Right ventricle myocardium superior (tissue), 1 donor: Measurements from ENCODE around the gene ZNF473. TPM values are rescaled to one million over a fixed set of nuclear protein-coding genes. Genes with fewer than 3 reads are reported as not detected.

Source experiments
- ATAC-seq: fragments of 200-7000 bp; cut with Tn5 transposase; one replicate; pipeline ENCODE4 v1.9.1; 2020; ENCODE audit warnings: mild to moderate bottlenecking; ENCODE audit not compliant: poor library complexity
- DNase-seq: peaks from one replicate; pipeline ENCODE4 v3.0.0-alpha.2; 2020
- intact Hi-C: fragments of 100-400 bp; cut with DNase I; formaldehyde crosslinking; loops from one replicate; pipeline ENCODE4 v1.11.2; 2022
- long read RNA-seq: library from polyadenylated mRNA; unstranded; transcript quantifications from one replicate; pipeline ENCODE4 v2.0.0, GENCODE V29; 2021
- total RNA-seq: library from RNA; stranded (reverse); fragmentation: NEBNext Ultra II Directional; extraction: Animal tissue kit (Norgen Biotek cat#: 25700); gene quantifications from one replicate; pipeline ENCODE4 v1.2.1, GENCODE V29; 2021
- donor health status: DM: no; HTN: yes; CAD: no; lungs with severe emphysema.

The ZNF473 gene
- total RNA-seq = 3.7 TPM
- long read RNA-seq, full-length matches to known transcripts = 8 of 10 reads
- long read RNA-seq, partial matches to known transcripts = 1 of 10 reads
- long read RNA-seq, other reads (novel, unspliced or antisense) = 1 of 10 reads

DNA sequence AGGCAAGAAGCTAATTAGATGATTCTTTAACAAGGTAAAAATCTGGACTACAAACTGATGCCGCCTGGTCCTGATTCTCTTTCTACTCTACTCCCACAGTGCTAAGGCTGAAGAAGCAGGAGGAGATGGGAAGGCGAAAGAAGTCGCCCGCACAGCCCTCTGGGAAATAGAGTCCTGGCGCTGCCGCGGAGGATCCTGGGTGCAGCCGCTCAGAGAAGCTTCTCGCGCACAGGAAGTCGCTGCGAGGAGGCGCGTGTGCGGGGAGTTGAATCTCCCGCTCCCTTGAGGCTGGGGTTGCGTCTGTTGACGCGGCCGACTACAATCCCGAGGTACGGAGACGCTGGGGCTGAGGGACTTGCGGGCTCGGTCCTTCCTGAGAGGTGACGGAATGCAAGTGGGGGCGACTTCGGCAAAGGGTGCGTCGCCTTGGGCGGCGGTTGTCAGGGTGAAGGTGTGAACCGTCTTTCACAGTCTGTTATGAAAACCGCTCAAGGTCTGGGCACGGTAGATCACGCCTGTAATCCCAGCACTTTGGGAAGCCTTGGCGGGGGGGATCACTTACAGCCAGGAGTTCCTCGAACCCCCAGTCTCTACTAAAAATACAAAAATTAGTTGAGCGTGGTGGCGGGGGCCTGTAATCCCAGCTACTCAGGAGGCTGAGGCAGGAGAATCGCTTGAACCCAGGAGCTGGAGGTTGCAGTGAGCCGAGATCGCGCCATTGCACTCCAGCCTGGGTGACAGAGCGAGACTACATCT, at the start of gene ZNF473:
TSS of gene ZNF473 (plus strand) at position 212 of the 756 bp plus-strand sequence. CDS start 5,078 bp downstream, outside the sequence.
- intact Hi-C loops = no loop called here
- ATAC-seq (peak; percentile 93), DNase-seq (peak; percentile 97)

GRCh38 chr19:49976496-49976895, 49.3 kb upstream of the ZNF473 start:
- ATAC-seq (no peak), DNase-seq (peak; percentile 10)
- intact Hi-C loops = no loop called here

DNA sequence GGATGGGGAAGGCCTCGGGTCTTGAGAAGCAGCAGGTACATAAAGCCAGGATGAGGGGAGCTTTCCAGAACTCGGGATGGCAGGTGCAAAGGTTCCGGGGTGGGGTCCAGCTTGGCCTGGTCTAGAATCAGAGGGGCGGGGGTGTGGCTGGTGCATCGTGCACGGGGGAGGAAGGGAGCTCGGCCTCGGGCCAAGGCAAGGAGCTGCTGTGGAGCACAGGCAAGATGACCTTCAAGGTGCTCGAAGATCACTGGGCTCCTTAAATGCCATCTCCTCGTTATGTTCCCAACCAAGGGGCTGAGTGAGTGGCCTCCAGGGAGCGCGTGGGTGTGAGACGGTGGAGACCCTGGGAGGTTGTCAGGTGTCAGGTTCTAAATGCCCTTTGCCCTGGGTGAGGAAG, 48.7 kb upstream of the ZNF473 start:
- ATAC-seq (no peak), DNase-seq (peak; percentile 16)
- intact Hi-C loops = no loop called here

DNA sequence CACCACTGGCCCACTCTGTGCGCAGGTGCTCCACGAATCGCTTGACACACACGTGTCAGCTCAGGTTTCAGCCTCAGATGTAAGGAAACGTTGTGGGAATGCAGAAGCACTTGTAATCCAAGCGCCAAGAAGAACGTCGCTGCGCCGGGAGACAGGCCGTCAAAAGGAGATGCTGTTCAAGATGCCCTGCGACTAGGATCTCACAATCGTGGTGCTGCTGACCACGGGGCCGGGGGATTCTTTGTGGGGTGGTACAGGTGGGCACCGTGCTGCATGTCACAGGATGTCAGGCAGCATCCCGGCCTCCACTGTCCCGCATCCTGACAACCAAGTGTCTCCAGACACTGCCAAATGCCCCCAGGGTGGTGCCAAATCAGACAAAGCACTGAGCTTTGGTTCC, 47.9 kb upstream of the ZNF473 start:
- intact Hi-C loops = no loop called here
- DNase-seq (peak; percentile 31), ATAC-seq (no peak)

DNA sequence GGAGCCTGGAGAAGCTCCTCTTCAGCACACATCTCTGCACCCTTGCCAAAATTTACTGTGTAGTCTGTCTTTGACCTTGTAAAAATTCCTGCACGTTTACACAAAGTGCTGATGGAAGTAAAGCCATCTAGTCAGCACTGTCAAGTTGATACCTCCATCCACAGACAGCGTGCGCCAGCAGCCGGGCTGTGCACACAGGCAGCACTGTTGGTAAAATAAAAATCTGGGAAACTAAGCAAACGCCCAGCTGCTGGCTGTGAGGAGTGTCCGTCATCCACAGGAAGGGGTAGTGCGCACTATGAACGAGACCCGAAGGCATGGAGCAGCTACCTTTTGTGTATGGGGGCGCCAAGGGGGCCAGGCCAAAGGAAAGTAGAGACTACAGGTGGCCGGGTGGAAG, 47.5 kb upstream of the ZNF473 start:
- ATAC-seq = no peak
- DNase-seq = peak; percentile 31
- intact Hi-C loops = no loop called here

DNA sequence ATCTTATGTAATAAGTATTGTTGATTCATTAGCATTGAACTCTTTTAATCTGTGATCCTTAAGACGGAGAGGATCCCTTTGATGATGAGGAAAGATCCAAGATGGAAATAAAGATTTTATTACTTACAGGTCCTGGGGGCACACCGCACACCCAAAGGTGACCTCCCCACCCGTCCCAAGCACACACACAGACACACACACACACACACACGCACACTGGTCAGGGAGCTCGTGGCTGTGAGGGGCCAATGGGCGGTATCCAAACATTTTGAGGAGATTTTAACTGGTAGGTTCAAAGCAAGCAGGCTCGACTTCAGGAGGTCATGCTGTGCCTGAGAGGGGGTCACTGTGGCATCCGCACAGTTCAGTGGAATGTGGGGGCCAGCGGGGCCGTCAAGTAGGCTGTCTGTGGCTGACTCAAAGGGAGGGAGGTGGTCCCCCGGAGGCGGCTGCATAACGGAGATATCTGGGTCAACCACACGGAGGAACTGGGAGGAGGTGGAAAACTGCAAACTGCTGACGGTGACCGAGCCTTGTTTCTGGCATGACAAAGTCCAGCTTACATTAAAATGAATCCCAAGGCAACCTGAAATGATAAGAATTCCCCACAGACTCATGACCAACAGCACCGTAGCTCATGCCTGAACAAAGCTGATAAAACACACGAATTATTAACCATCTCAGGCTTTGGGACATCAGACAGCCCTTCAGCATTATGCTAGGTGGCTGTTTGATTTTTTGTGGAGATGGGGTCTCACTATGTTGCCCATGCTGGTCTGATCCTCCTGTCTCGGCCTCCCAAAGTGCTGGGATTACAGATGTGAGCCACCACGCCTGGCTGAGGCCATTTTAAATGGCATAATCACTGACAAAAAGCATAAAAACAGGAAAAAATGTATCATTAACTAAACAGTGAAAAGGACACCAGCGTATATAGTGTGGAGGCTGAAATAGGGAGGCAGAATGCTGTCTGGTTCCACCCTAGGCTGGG, 43.9 kb upstream of the ZNF473 start:
- intact Hi-C loops = loop anchor here (5.0 kb wide), 1 partner anchor 45 kb away; no protein-coding TSS in a partner anchor
- ATAC-seq (no peak), DNase-seq (peak; percentile 26)

DNA sequence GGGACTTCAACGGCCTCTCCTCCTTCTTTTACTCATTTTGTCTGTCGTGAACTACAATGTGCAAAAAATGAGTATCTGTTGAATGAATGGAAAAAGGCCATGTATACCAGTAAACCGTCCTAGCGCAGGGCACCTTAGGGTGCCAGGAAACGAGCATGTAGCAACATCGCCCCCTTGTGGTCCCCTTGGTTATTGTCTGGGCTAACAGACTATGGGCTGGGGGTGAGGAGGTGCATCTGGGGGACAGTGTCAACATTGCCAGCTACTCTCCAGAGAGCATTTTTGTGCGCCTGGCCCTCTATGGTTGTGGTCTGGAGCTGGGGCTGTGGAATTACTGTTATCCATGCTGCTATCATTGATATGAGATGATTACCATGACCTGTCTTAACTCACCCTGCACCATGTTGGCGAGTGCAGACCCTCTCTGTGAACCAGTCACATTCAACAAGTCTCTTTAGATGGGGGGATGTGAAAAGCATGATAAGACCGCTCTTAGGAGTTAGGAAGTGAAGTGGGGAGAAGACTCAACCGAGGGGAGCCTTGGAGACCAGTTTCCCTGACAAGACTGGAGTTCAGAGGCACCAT, 42.1 kb upstream of the ZNF473 start:
- intact Hi-C loops = loop anchor here (5.0 kb wide), 1 partner anchor 46 kb away; no protein-coding TSS in a partner anchor
- DNase-seq (peak; percentile 67), ATAC-seq (peak; percentile 58)

- DNase-seq = no peak
- intact Hi-C loops = loop anchor here (5.0 kb wide), 1 partner anchor 47 kb away; no protein-coding TSS in a partner anchor
- no peak for ATAC-seq
Measured at GRCh38 chr19:49984491-49984890, 41.3 kb upstream of the ZNF473 start.

DNA sequence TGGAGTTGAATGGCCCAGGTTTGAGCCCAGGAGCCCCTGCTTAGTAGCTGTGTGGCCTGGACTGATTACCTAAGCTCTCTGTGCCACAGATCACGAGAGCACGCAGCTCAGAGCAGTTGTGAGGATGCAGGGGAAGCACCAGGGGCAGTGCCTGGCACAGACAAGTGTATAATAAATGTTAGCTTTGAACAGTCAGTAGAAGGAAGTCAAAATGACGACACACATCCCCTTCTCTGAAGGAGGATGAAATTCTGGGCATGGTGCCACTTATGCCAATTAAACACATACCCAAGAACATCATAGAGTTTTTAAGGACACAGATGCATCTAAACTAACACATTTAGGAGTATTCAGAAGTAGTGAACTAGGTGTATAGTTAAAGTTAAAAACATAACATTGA, 39.9 kb upstream of the ZNF473 start:
- intact Hi-C loops = no loop called here
- DNase-seq (peak; percentile 7), ATAC-seq (no peak)

- DNase-seq = no peak
- intact Hi-C loops = no loop called here
- no peak for ATAC-seq
Measured at GRCh38 chr19:49986354-49986753, 39.5 kb upstream of the ZNF473 start.

- peak; percentile 89 for DNase-seq
- ATAC-seq = peak; percentile 80
- intact Hi-C loops = no loop called here
Measured at GRCh38 chr19:49987159-49987698, 38.6 kb upstream of the ZNF473 start.

- ATAC-seq (no peak), DNase-seq (peak; percentile 22)
- intact Hi-C loops = no loop called here
Measured at GRCh38 chr19:49988007-49988406, 37.8 kb upstream of the ZNF473 start.

DNA sequence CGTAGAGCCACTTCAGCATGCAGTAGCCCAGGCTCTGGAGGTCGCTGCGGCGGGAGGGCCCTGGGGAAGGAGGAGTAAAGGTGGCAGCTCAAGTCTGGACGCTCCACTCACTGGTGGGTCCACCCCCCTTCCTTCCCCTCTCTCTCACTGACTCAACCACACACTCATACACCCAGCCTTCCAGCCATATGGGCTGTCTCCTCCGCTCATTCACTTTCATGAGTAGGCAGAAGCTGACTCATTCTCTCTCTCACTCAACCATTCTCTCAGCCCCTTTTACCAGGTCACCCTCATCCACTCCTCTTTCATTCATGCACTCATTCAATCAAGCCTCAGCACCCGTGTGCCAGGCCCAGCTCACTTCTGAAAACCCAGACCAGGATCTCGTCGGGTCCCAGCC, 37.4 kb upstream of the ZNF473 start:
- intact Hi-C loops = no loop called here
- ATAC-seq (no peak), DNase-seq (no peak)

- no peak for DNase-seq
- ATAC-seq = no peak
- intact Hi-C loops = no loop called here
Measured at GRCh38 chr19:49997709-49998108, 28.1 kb upstream of the ZNF473 start.

DNA sequence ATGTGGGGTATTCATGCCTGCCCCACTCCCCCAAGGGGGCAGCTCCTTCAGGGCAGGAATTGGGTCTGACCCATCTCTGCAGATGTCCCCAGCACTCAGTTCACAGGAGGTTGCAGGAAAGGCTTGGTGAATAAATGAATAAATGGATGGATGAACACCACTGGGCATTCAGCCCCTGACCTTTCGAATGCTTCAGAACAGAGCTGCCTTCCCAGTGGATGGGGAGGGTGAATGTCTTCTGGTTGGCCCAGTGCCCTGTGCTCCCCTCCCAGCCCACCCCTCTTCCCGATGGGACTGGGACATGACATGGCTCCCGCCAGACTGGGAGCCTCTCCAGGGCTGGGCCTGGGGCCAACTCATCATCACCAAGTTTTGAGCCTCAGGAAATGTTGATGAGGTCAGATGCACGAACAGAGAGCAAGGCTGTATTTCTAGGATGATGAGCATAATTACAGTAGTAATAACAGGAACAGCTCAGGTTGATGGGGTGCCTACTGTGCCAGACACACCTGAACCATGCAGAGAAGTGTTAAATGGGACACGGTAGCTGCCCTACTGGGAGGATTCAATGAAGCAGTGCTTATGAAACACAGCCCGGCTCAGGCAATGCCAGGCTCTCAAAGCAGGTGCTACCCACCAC, 26.3 kb upstream of the ZNF473 start:
- DNase-seq (no peak), ATAC-seq (no peak)
- intact Hi-C loops = no loop called here

- ATAC-seq (no peak), DNase-seq (no peak)
- intact Hi-C loops = no loop called here
Measured at GRCh38 chr19:50000038-50000840, 25.6 kb upstream of the ZNF473 start.

DNA sequence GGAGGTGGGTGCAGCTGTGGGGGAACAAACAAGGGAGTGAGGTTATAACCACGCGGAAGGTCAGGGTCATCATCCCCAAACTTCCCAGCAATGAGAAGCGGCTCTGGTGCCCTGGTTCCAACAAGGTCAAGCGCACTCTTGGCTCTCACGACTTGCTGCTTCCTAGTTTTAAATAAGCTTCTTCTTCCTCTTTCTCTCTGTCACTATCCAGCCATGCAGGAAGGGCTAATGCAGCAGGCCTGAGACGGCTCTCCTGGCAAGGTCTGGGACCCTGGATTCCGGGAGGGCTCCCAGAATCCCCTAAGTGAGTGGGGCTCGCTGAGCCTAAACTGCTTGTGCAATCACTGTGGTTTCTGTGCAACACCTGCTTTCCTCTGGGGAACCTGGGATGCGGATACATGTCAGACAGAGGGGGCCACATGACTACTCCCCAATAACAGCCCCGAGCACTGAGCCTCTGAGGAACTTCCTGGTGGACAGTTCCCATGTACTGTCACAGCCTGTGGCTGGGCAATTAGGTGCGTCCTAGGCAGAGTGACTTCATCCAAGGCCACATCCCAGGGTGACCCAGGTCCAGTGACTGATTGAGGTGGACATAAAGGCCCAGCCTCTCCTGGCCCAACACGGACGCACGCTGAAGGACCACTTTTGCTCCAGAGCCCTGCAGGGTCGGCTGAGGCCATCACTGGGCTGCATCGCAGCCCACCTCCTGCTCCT, 24.8 kb upstream of the ZNF473 start:
- ATAC-seq = no peak
- intact Hi-C loops = no loop called here
- peak; percentile 21 for DNase-seq
